Midbrain (tissue), 1 donor: ENCODE results near the gene THY1.
"Not testable (repeated sequence)": the region's sequence is repeated elsewhere in the genome, so short reads cannot be mapped to it uniquely, and the experiment has no call there.

Experiments
- DNase-seq: peaks from one replicate; lab custom pipeline; 2025; lab: John Stamatoyannopoulos, UW

THY1 gene

DNA sequence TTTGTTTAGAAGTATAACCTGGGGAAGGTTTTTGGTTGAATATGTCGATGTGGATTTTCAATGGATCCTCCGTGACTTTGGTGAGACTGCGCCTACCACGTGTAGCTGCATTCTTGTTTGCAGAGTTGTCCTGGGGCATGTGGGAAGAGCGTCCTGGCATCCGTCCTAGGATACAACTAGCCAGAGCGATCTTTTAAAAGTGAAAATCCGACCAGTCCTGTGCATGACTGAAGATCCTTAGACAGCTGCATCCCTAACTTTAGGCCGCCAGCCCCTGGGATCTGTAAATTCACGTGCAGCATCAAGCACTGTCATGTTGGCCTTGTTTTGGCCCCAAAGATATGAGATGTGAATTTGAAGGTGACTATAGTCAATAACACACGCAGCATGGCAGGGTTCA lies 22.4 kb upstream of the THY1 start:
- DNase-seq: no peak

GRCh38 chr11:119441898-119442243 lies 18.9 kb upstream of the THY1 start:
- no peak for DNase-seq

DNA sequence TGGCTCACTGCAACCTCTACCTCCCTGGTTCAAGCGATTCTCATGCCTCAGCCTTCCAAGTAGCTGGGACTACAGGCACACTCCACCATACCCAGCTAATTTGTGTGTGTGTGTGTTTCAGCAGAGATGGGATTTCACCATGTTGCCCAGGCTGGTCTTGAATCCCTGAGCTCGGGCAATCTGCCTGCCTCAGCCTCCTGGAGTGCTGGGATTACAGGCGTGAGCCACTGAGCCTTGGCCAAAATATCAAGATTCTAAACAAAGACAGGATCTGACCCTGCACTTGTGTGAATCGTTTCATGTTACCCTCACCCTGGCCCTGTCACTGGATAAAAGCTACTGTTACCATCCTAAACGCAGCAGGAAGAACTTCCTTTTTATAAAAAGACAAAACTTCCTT lies 15.6 kb upstream of the THY1 start:
- no peak for DNase-seq

- not testable (repeated sequence) for DNase-seq
Measured at GRCh38 chr11:119437521-119437920, 14.5 kb upstream of the THY1 start.

- DNase-seq: no peak
Measured at GRCh38 chr11:119436711-119437110, 13.7 kb upstream of the THY1 start.

DNA sequence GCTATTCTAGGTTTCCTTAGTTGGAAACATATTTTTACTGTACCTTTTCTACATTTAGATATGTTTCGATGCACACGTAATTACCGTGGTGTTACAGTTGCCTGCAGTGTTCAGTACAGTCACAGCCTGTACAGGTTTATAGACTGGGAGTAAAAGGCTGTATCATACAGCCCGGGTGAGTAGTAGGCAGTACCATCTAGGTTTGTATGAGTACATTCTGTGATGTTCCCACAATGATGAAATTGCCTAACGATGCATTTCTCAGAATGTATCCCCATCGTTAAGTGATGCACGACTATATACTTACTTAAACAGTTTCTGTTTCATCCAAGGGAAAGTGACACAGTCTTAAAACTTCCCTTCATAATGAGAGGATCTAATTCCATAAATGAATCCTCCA lies 13.1 kb upstream of the THY1 start:
- DNase-seq: no peak

- DNase-seq: no peak
Measured at GRCh38 chr11:119434591-119435330, 11.8 kb upstream of the THY1 start.

DNA sequence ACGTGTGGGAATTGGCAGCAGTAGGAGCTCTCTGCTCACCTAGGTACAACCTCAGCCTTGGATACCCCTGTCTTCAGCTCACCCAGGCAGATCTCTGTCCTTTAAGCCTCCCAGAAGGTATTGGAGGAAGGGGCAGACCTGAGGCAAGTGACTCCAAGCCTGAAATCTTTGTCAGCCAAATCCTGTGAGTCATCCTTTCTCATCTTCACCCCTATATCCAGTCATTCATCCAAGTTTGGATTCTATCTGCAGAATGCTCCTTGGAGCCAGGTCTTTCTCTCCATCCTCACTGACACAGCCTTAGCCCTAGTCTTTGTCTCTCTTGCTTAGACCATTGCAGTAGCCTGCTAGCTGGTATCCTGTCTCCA lies 10.4 kb upstream of the THY1 start:
- no peak for DNase-seq

GRCh38 chr11:119432484-119433357 lies 9.7 kb upstream of the THY1 start:
- no peak for DNase-seq

DNA sequence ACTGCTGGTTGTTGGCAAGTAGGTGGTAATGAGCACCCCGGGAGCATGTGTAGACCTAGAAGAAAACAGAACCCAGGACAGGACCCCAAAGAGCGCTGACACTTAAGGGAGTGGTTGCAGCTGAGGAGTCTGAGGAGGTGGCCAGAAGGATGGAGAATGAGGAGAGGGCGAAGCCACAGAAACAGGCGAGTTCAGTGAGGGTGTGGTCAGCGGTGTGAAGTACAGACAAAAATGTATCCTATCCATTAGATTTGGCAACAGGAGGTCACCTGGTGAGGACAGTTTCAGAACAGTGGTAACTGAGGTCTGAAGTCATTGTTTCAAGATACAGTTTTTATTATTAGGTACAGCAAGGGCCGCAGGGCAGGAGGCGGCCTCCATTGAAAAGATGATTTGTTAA lies 8.6 kb upstream of the THY1 start:
- DNase-seq: no peak

GRCh38 chr11:119427279-119427678 lies 4.3 kb upstream of the THY1 start:
- DNase-seq: no peak

GRCh38 chr11:119426142-119426541 lies 3.2 kb upstream of the THY1 start:
- no peak for DNase-seq

- DNase-seq: no peak
Measured at GRCh38 chr11:119424775-119425174, 1.8 kb upstream of the THY1 start.

- no peak for DNase-seq
Measured at GRCh38 chr11:119424276-119424675, 1.3 kb upstream of the THY1 start.

DNA sequence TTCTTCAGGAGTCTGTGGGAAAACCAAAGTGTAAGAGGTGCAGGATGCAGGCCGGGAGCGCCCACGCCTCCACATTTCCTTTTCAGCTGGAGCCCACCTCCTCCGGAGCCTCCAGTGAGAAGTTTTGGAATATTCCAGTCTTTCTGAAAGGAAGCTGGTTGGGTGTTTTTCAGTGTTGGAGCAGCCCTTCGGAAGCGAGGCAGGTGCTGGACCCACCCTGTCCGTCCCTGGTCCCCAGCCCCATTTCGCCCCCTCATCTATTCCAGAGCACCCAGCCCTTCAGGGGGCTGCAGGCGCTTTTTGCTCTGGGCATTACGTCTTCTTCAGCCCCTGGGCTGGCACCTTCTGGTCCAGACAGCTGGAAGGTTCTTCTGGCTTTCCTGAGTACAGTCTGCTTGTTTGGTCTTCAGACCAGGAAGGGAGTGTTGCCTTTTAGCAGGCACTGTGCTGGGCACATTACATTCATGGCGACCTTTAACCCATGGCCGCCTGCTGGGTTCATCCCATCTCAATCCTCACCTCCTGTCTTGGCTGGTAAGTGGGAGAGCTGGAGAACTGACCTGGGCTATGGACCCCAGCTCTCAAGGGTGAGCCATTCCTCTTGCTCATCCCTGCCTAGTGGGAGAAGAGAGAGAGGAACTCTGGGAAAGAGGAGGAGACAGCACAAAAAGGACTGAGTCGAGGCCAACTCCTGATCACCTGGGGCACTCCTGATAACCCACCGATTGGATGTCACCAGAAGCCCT lies 710 bp upstream of the THY1 start:
- DNase-seq: no peak

DNA sequence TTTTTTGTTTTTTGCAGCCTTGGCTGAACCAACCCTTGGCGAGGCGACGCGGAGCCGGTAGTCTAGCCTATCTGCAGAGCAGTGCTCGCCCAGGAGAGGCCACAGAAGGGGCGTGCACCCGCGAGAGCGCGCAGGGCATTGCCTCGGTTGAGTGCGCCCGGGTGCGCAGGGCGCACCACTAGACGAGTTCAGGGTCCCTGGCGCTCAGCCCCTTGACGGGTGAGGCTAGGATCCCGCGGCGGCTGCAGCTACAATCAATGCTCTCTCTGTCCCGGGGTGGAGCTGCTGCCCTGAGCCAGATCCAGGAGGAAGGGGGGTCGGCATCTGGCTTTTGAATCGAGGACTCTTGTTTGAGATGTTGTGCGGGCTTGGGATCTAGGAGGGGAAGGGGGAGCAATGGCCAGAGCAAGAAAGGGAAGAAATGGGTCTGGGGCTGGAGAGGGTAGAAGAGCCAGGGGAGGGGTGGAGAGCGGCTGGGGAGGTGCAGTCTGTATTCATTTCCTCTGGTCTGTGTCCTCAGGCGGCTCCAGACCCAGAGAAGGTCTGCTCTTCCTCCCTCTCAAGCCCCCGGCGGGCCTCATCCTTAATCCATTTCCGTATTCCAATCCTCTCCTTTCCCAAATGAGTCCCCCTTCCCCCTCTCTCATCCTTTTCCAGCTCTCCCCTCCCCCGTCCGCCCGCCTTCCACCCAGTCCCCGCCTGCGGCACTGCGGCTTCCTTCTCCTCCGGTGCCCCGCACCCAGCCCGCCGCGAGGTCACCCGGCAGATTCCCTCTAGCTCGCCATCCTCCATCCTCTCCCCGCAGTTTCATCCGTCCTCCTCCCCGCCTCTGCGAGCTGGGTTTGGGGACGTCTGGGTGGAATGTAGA lies 797 bp downstream of the THY1 start:
- DNase-seq: peak; percentile 39

DNA sequence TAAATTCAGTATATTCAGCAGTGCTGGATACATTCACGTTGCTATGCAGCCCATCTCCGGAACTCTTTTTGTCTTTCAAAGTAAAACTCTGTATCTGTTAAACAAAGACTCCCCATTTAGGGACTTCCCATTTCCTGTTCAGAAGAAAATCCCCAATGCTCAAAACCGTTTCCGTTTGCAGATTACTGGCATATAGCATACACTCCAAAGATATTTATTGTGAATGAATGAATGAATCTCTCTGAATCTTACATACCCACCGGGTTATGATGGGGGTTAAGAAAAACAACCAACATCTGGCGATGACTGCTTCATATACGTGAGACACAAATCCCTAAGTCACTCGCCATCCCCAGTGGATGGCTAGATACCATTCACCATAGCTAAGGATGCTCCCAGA lies 1.6 kb downstream of the THY1 start:
- no peak for DNase-seq

DNA sequence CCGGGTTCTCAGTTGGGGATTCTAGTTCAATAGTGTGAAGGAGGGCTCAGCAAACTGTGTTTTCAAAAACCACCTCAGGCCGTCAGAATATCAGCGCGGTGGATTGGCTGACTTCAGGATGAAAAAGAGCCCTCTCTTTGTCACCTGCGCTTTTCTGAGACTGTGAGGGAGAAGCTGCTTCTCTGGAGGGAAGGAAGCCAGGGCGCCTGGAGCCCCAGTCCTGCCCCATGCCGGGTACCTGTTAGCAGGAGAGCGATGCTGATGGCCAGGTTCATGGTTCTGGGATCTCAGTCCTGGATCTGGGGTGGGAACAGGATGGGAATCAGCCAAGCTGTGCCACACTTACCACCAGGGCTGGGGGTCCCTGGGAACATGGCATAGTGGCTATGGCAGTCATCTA lies 2.3 kb downstream of the THY1 start:
- no peak for DNase-seq

DNA sequence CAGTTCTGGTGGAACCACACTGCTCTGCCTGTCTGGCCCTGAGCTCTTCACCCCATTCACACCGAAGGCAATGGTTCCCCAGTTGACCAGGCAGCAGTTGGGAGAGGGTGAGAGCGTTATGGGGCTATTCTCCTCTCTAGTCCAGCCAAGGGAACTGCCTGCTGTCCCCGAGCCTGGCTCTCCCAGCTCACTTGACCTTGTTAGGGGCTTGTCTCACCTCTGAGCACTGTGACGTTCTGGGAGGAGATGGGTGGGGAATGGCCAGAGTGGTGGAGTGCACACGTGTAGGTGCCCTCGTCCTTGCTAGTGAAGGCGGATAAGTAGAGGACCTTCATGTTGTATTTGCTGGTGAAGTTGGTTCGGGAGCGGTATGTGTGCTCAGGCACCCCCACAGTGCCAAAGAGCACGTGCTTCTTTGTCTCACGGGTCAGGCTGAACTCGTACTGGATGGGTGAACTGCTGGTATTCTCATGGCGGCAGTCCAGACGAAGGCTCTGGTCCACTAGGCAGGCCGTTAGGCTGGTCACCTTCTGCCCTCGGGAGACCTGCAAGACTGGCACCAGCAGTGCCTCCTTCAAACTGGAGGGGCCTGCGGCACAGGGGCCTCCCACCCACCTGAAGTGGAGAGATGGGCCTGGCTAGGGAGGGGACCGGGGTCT lies 3.0 kb downstream of the THY1 start:
- DNase-seq: no peak

GRCh38 chr11:119419246-119419645 lies 3.7 kb downstream of the THY1 start:
- no peak for DNase-seq

DNA sequence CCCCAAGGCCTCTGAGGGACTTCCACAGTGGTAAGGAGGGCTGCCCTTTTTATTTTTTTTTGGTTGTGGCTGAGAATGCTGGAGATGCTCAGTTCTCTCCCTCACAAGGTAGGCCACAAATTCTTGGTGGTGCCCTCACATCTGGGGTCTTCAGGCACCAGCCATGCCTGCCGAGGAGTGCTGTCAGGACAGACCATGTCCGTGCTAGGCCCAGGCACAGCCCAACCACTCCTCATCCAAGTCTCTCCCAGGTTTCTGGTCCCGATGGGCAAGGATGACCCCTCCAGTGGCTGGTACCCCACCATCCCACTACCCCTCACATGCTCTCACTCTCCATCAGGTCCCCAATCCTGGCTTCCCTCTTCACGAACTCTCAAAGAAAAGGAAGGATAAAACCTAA lies 4.2 kb downstream of the THY1 start:
- no peak for DNase-seq
